SW 1271 (cell line): ENCODE data around the gene UBE3A.
"Not testable (repeated sequence)": the region's sequence is repeated elsewhere in the genome, so short reads cannot be mapped to it uniquely, and the experiment has no call there.

Experiments
- DNase-seq, 2 experiments: peaks; one replicate each; lab custom pipeline; 2025; lab: John Stamatoyannopoulos, UW

The UBE3A gene

DNA sequence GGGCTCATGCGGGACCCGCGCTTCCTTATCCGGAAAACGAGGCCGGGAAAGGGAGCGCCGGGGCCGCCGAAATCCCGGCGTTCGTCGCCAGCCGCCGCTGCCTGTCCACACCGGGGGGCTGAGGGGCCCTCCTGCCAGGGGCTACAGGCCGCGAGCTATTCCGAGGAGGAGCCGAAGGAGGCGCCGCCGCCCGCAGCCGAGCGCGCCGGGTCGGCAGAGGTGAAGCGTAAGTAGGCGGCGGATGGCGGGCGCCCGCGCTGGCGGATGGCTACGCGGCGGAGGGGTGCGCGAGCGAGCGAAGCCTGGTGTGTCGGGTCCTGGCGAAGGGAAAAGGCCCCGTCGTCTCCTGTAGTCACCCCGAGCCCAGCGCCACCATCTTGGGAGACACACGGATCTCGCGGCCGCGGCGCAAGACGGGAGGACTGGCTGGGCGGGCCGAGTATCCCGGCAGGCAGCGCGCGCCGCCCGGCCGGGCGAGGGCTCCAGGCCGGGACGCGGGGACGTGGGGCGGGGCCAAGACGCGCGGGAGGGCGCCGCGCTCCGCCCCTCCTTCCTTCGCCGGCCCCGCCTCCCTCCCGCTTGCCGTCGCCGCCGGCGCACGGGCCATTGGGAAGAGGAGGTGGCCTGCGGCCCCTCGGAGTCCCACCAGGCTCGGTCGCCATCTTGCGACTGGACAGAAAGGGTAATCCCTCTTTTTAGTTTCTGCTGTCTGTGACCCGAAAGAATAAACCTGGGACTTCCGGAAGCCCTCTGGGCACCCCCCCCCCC lies at the start of gene UBE3A:
UBE3A (minus strand) TSS at position 424 of the 768 bp plus-strand sequence. CDS start 29,917 bp downstream, outside the sequence.
- DNase-seq: peak; percentile 61 to 80

DNA sequence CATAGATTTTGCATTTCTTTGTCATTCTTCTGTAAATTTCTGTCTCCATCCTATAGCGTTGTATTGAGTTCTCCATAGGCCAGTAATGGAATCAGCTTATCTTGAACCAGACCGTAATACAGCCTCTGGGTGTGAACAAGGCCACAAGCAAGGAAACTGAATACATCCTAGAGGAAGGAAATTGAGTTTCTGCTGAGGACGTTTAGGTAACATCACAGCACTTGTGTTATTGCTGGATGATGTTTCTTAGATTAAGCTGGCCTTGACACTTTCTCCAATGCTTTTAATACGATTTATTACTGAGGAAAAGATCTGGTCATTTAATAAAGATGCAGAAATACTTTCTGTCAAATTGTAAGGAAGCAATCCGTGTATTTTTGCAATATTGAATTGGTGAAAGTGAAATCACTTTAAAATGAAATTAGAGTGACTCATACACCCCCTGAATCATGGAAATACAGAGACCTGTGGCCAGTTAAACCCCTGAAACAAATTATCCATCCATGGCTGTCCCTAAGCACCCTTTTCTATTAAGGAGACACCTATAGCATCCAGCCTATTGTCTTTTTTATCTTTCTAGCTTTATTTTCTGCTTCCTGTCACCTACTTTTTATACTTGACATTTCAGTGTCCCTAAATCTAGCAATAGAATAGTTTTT lies 48.5 kb upstream of the UBE3A start:
- no peak for DNase-seq

DNA sequence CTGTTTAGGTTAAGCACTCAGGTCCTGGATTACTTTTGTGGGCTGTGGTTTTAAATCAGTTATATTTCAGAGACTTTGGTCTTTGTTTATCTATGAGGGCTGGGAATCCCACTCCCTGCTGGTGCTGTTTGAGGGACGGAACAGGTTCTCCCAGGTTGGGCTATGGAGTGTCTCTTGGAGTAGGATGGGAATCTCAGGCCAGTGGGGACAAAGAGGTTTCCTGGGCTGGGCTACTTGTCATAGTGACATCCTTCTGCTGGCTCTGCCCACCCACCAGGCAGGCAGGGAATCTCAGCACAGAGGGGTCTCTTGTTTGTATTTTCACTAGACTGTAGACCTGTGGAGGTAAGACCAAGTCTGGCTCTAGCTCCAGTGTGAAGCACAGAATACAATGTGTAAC lies 47.2 kb upstream of the UBE3A start:
- DNase-seq: no peak

DNA sequence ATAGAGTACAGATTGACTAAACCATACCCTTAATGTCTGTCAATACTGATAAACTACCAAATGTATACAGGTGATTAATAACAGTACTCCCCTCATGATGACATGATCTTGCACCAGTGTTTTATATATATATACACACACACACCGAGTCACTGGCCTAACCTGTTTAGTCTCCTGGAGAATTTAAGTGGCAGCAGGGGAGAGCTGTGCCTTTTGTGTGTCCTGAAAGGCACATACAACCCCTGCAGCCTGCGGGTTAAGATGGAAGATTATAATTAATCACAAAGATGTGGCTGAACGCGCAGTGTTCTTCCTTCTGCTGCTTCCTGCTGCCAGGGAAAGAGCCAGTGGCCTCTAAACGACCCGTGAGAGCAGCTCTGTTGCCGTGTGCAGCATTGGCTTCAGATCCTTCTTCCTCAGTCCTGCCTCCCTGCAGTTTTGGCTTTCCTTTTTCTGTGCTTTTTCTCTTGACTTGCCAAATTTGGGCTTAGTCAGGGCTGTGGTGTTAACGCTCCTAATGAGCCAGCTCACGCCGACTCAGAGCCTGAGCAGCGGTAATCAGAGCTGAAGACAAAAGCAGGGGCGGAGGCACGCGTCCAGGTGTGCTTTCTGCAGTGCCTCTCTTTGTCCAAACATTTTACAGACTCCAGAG lies 42.5 kb upstream of the UBE3A start:
- no peak for DNase-seq

DNA sequence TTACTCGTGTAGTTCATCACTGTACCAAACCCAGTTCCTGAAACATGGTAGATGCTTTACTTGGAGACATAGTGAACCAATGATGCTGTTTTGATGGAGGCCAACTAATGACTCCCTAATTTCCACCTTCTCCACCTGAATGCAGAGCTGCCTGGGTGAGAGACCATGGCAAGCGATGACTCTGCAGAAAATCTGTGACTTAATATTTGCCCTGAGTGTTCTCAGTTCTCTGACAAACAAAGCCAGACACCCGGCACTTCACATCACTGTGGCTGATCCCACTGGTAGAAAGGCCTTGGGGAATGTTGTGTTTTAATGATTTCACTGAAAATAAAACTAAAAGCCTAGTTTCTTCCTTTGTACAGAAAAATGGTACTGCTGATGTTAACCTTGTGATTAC lies 39.5 kb upstream of the UBE3A start:
- DNase-seq: no peak

DNA sequence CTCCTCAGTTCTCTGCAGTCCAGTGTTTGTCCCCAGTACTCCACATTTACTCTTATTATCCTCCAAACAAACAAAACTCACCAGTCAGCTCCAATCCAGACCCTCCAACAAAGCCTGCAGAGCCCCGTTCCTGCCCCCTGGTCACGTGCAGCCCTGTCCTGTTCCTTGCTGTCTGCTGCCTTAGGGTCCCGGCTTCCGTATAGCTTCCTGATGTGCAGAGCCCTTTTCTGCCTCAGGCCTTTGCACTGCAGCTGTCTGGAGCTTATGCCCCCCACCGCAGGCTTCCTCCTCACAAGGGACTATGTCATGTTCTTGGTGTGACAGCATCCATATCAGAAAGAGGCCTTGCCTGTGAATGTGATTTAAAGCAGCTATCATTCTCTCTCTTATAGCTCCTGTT lies 39.0 kb upstream of the UBE3A start:
- DNase-seq: no peak

DNA sequence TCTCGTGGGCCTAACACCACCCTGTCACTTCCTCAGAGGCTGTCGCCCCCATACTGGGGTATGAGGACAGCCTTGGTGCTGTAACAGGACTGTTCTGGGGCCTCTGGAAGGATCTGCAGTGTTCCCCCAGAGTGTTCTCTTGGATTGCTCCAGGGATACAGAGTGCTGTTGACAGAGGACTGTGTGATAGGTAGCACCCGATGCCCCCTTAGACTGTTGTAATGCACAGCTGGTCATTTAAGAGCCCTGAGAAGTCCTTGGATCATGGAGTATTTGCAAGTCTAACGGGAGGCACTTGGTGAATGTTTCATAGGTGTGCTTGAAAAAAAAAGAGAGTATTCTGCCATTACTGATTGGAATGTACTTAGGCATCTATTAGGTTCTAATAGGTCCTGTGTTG lies 35.4 kb upstream of the UBE3A start:
- DNase-seq: no peak

DNA sequence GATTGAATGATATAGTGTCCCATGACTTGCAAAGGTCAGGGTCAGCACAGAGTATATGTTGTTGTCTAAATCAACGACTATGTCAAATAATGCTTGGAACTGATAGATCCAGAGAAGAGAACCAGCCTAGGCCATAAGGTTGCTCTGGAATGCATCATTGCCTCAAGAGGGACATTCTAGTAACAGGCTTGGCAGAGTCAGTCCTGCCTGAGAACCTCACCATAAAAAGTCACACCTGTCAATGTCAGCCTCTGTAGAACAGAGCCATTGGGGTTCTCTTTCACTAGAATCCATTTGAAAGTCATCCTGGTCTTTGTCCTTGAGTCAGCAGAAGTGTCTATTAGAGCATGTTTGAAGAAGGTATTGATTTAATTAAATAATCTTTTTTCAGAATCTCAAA lies 31.4 kb upstream of the UBE3A start:
- no peak for DNase-seq

DNA sequence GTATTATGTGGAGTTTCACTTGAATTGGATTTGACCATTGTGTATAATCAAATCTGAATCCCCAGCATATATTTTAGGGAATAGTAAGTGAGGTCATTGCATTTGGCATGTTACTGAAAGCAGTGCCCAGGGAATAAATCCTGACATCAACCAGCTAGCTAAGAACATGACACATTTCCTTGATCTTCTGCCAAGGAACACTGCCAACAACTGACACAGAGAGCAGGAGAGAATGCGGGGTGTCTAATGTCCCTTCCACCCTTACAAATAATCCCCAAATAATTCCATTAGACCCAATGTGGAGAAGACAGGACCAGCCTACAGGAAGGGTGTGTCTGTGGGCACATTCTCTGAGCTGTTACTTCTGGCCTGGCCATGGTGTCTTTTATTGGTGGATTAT lies 30.6 kb upstream of the UBE3A start:
- no peak for DNase-seq

DNA sequence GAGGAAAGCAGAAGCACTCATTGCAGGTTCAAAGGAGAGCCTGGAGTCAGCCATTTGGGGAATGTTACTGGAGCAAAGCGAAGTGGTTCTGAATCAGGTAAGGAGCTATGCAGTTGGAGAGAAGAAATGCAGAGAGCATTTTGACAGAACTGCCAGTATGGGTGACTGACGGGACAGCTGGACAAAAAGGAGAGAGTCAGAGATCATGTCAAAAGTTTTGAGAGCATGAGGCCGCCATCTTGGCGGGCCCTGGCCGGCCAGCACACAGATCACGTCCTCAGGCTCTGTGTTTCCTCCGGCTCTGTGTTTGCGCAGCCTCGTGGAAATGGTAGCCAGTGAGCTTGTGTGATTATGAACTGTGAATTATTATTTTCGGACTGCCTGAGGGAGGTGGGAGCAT lies 29.8 kb upstream of the UBE3A start:
- no peak for DNase-seq

DNA sequence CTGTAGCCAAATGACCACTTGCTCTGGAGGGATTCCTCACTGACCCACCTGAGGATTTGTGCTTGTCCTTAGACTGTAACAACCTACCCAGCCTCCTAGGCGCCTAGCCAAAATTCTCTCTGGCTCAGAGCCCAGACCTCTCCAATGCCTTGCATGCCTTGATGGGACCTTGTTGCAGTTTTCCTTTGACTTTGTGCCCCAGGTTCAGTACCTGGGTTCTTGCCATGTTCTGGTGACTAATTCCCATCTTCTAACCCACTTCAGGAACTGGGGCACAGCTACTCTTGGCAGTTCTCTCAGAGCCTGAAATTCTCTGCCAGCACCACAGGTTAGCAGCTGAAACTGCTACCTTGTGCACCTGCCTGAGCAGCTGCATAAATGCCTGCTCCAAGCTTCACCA lies 27.0 kb upstream of the UBE3A start:
- DNase-seq: no peak

DNA sequence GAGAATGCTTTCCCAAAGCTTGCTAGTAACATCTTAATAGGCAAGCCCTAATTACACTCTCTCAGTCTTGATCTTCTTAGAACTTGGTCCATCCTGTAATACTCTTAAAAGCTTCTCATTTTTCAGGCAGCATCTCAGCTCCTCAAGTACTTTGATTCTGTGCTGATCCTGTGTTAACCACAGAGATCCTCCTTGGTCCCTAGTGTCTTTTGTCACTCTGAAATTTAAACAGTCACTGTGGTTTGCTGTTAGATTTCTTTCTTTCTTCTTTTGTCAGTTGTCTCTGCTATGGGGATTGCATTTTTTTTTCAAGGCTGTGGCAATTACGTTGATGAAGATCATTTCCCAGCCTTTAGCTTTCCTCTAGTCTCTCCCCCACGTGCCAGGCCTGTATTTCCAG lies 26.0 kb upstream of the UBE3A start:
- no peak for DNase-seq

DNA sequence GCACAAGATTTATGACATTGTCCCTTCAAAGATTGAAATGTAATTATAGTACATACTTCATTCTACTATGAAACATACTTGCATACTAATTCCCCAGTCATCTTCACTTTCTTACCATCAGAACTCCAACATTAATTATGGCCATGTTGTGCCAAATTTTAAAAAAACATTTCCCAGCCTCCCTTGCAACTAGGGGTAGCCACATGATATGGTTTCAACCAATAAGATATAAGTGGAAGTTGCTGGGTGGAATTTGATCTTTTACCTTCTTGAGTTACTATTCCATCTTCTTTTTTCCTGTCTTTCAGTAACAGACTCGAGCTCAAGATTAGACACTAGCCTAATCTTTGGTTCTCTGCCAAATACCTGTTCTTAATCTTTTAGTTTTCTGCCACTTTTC lies 25.6 kb upstream of the UBE3A start:
- no peak for DNase-seq

DNA sequence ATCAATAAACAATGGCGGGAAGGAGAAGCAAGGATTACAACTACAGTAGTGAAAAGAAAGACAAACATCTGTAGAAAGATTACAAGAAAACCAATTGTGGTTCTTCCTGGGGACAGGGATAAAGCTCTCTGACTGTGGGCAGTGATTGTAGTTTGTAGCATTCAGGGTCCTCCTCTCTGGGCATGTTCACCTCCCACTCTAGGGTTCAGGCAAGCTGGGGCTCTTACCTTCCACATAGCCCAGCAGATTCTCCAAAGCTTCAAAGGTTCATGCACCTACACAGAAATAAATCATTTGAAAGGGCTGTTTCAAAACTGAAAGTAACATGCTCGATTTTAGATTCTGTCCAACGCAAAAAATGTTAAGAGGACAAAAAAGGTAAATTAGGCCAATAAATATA lies 17.4 kb upstream of the UBE3A start:
- DNase-seq: no peak

DNA sequence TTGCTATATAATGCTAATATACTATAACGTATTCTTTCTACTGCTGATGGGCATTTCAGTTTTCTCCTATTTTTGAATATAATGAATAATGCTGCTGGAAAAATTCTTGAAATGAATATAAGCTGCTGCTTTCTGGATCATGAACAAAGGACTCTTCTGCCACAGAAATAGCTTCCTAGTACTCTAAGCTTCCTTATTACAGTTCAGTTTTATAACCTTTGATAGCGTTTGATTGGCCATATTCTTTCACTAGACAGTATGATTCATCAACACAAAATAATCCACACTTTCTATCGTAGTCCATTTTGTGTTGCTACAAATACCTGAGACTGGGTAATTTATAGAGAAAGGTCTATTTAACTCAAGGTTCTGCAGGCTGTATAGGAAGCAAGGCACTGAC lies 16.4 kb upstream of the UBE3A start:
- no peak for DNase-seq

DNA sequence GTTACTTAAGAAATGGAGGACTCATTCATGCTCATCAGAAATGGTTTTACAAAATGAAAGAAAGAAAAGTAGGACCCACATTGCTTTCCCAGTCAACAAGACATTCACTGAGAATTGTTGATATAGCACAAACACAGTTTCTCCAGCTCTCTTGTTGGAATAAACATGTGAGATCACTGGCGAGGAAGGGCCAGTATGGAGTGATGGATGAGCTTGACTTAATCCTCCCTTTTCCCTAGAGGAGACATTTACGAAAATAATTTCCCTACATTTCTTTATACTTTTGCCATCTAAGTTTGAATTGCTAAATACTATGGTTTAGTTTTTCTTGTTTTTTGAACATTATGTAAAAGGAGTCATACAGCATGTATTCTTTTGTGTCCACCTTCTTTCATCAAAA lies 15.9 kb upstream of the UBE3A start:
- DNase-seq: no peak

DNA sequence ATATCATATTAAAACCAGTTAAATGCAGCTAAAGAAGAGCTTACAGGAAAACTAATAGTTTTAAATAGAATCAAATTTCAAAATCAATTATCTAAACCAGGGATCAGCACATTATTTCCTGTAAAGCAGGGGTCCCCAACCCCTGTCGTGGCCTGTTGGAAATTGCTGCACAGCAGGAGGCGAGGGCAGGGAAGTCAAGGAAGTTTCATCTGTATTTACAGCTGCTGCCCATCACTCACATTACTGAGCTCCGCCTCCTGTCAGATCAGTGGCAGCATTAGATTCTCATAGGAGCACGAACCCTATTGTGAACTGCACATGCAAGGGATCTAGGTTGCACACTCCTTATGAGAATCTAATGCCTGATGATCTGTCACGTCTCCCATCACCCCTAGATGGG lies 14.4 kb upstream of the UBE3A start:
- not testable (repeated sequence) for DNase-seq

DNA sequence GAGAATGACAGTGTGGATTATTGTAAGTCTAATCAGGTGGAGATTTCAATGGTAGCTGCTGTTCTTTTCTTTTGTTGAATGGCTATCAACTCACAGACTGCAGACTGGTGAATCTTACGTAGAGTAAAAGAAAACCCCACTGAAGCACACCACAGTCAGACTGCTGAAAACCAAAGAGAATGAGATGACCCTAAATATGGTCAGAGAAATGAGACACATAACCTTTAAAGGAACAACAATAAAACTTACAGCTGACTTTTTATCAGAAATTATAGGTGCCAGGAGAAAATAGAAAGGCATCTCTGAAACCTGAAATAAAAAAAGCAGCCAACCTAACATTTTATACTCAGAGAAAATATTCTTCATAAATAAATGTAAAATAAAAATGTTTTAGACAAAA lies 12.7 kb upstream of the UBE3A start:
- DNase-seq: no peak

DNA sequence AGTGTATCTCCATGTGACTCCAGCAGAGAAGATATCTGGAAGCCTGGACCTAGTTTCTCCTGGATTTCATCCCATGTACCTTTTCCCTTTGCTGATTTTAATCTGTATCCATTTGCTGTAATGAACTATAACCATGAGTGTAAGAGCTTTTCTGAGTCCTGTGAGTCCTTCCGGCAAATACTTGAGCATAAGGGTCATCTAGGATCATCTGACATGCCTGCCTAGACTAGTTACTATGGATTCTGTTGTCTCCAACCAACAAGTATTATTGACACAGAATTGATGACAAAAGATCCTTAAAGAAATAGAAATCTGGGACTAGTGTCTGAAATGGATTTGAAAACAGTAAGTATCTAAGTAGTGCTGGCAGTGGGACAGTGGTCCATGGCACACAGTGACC lies 11.3 kb upstream of the UBE3A start:
- no peak for DNase-seq

DNA sequence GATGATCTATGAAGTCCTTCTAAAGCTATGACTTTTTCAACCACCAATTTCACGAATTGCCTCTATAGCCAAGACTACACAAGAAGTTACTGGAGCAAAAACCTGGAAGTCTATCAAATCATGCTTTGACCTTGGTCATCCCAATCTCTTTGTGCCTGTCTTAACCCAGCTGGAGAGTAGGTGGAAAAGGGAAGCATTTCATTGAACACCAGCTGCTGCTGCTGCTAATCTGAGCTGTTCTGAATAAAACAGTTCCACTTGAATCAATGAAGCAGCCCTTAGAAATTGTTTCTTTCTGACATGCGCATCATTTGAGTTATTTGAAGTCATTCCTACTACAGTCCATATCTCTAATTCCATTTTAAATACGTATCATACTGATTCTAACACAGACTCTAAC lies 7.3 kb upstream of the UBE3A start:
- DNase-seq: no peak

DNA sequence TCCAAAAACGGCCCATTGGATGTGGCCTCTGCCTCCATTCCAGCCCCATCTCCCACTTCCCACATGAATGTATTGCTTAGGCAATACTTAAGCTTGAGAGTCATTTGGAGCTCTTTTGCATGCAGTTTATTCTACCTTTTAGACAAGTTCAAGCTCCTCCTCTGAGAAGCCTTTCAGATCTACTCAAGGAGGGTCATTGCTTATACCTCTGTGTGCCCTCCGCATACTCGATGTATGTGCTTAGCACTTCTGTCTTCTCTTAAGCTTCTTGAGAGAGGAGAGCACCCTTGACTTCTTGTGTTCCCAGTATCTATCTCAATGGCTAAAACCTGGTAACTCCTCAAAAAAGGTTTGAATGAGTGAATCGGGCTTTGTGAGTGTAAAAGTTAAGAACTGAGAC lies 6.6 kb upstream of the UBE3A start:
- DNase-seq: no peak

DNA sequence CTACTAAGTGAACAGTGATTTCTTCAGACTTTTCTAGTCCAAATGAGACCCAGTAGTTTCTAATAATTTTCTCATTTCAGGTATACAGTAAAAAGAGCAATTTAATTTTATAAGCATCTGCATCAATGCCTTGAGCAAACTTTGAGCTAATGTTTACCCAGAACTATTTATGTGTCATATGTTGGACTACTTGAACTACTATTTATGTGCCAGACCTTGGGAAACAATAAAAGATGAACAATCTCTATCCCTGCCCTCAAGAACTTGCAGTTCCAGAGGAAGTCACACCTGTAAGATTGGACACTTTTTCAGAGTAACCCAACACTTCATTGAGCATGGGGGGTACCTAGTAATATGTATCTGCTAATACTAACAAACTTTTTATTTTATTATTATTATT lies 2.3 kb upstream of the UBE3A start:
- DNase-seq: no peak

DNA sequence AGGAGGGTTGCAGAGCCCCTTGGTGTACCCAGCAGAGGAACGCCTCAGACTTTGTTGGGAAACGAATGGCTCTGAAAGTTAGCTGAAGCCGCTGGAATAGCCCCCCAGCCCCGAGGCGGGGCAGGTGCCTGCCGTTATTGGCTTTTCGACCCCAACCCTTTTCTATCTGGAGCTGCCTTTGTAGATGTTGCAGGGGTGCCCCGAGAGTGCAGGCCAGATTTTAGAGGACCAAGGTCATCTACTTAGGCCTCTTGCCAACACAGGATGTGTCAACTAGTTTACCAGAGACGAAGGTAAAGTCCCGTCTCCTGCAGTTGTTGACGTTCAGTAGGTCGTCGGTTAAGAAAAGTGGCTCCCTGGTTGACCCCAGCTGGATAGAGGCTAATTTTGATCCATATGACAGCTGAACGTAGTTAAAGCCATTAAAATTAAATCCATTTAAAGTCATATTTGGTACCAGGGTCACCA lies 579 bp upstream of the UBE3A start:
- peak in 1 of 2 experiments; percentile 33 for DNase-seq
